Measurements from ENCODE around the gene EIF4B. TPM values are rescaled to one million over a fixed set of nuclear protein-coding genes. Genes with fewer than 3 reads are reported as not detected.

The EIF4B gene
- total RNA-seq, 1 donor from 2014 or later: 436 TPM

DNA sequence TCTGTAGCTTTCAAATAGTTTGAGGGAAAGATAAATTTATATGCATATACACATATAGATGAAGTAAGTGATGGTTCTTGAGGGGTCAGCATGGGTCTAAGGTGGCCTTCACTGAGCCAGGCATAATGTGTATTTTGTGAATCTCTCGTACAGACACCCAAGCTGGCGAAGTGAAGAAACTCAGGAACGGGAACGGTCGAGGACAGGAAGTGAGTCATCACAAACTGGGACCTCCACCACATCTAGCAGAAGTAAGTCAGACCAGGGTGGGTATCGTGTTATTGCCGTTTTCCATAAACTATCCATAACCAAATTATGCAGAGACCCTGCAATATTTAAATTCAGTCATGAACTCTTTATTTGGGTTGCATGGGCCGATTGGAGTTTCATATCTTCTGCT lies 28.2 kb downstream of the EIF4B start:
- H3K4me3 ChIP-seq: no peak overlapping the region
- no peak overlapping the region for H3K27ac ChIP-seq
- no peaks in the 10 kb centered on the region for H3K9me3 ChIP-seq
- DNase-seq: no peak
- H3K27me3 ChIP-seq: no peaks in the 10 kb centered on the region
- H3K36me3 ChIP-seq: peaks cover 90% of the 10 kb centered on the region
- no peak for ATAC-seq
- intact Hi-C loops (cut with DNase I): no loop called here
- TF ChIP-seq, protein P1, sequence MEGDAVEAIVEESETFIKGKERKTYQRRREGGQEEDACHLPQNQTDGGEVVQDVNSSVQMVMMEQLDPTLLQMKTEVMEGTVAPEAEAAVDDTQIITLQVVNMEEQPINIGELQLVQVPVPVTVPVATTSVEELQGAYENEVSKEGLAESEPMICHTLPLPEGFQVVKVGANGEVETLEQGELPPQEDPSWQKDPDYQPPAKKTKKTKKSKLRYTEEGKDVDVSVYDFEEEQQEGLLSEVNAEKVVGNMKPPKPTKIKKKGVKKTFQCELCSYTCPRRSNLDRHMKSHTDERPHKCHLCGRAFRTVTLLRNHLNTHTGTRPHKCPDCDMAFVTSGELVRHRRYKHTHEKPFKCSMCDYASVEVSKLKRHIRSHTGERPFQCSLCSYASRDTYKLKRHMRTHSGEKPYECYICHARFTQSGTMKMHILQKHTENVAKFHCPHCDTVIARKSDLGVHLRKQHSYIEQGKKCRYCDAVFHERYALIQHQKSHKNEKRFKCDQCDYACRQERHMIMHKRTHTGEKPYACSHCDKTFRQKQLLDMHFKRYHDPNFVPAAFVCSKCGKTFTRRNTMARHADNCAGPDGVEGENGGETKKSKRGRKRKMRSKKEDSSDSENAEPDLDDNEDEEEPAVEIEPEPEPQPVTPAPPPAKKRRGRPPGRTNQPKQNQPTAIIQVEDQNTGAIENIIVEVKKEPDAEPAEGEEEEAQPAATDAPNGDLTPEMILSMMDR (IDR thresholded peaks at IDR 0.05): no peak
- H3K4me1 ChIP-seq: peaks cover 13% of the 10 kb centered on the region

DNA sequence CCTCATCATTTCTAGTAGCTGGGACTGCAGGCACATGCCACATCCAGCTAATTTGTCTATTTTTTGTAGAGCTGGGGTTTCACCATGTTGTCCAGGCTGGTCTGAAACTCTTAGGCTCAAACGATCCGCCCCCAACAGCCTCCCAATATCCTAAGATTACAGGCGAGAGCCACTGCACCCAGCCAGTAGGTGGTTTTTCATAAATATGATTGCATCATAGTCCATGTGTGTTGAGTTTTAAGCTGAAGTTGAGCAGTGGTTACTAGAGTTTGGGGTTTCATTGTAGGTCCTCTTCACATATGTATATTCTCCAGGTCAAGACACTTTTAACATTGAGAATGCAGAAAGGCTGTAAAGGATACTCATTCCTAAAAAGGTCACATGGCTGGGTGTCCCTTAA lies 30.5 kb downstream of the EIF4B start:
- DNase-seq (no peak), ATAC-seq (no peak)
- H3K36me3 ChIP-seq: peaks cover 82% of the 10 kb centered on the region
- intact Hi-C loops (cut with DNase I): no loop called here
- H3K27me3 ChIP-seq: no peaks in the 10 kb centered on the region
- H3K4me1 ChIP-seq: peaks cover 13% of the 10 kb centered on the region
- TF ChIP-seq, protein P1 (IDR thresholded peaks at IDR 0.05): no peak
- no peak overlapping the region for H3K4me3 ChIP-seq
- no peaks in the 10 kb centered on the region for H3K9me3 ChIP-seq
- H3K27ac ChIP-seq: no peak overlapping the region

DNA sequence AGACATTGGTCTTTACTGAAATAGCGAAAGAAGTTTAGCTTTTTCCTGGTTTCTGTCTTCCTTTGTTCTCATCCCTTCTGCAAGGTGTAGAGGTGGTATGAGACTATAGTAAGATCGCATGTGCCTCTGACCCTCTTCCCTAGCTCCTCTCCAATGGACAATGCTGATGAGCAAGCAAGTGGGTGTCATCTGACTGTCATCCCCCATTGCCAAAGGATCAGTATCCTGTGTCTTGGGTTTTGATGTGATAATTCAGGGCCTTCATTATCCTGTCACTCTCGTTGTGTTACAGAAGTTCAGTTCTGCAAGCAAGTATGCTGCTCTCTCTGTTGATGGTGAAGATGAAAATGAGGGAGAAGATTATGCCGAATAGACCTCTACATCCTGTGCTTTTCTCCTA lies 33.6 kb downstream of the EIF4B start:
- Histone ChIP-seq H3K4me3 (no peak overlapping the region), H3K36me3 (peaks cover 55% of the 10 kb centered on the region), H3K4me1 (peaks cover 20% of the 10 kb centered on the region), H3K27ac (no peak overlapping the region), H3K27me3 (no peaks in the 10 kb centered on the region), H3K9me3 (no peaks in the 10 kb centered on the region)
- TF ChIP-seq, protein P1 (IDR thresholded peaks at IDR 0.05): no peak
- intact Hi-C loops (cut with DNase I): no loop called here
- no peak for DNase-seq
- no peak for ATAC-seq

GRCh38 chr12:53042607-53043454 lies 36.6 kb downstream of the EIF4B start:
- no peaks in the 10 kb centered on the region for H3K9me3 ChIP-seq
- peaks cover 37% of the 10 kb centered on the region for H3K4me1 ChIP-seq
- H3K36me3 ChIP-seq: peaks cover 25% of the 10 kb centered on the region
- TF ChIP-seq, protein P1 (IDR thresholded peaks at IDR 0.05): no peak
- H3K27ac ChIP-seq: no peak overlapping the region
- DNase-seq (no peak), ATAC-seq (no peak)
- H3K27me3 ChIP-seq: no peaks in the 10 kb centered on the region
- H3K4me3 ChIP-seq: no peak overlapping the region
- intact Hi-C loops (cut with DNase I): no loop called here

- Histone ChIP-seq H3K9me3 (no peaks in the 10 kb centered on the region), H3K4me1 (peaks cover 39% of the 10 kb centered on the region), H3K36me3 (peaks cover 16% of the 10 kb centered on the region), H3K27me3 (no peaks in the 10 kb centered on the region), H3K27ac (peak overlapping the region; percentile 98), H3K4me3 (no peak overlapping the region)
- TF ChIP-seq, protein P1 (IDR thresholded peaks at IDR 0.05): no peak
- DNase-seq (no peak), ATAC-seq (no peak)
- intact Hi-C loops (cut with DNase I): no loop called here
These were observed 37.9 kb downstream of the EIF4B start for GRCh38 chr12:53044052-53044581.

Data from upper lobe of right lung (tissue), 1 donor.